Memory B cell (primary cell): Measurements from ENCODE around the gene GDF15.

ENCODE experiments used
- ATAC-seq: fragments of 150-1000 bp; cut with Tn5 transposase; 2 replicates; pipeline ENCODE4 v1.10.0; 2021; ENCODE audit warnings: low read depth, mild to moderate bottlenecking, moderate library complexity
- DNase-seq, 2 donors: peaks; one replicate each; pipeline ENCODE4 v3.0.0; 2022; ENCODE audit warnings: low spot score in 2 of 2
- H3K27ac Mint-ChIP-seq: one replicate; pipeline ENCODE4 v1.8.0; 2022; ENCODE audit warnings: mild to moderate bottlenecking, moderate library complexity, mixed read lengths
- H3K27me3 Mint-ChIP-seq: one replicate; pipeline ENCODE4 v1.8.0; 2022; ENCODE audit warnings: mixed read lengths
- H3K36me3 Mint-ChIP-seq: one replicate; pipeline ENCODE4 v1.8.0; 2022; ENCODE audit warnings: mild to moderate bottlenecking, mixed read lengths
- H3K4me1 Mint-ChIP-seq: one replicate; pipeline ENCODE4 v1.8.0; 2022; ENCODE audit warnings: mixed read lengths
- H3K4me3 Mint-ChIP-seq: one replicate; pipeline ENCODE4 v1.8.0; 2022; ENCODE audit warnings: mild to moderate bottlenecking, moderate library complexity, mixed read lengths
- H3K9me3 Mint-ChIP-seq: one replicate; pipeline ENCODE4 v1.8.0; 2022; ENCODE audit warnings: mixed read lengths

GDF15 gene

GRCh38 chr19:18414504-18415177 lies 28.7 kb downstream of the GDF15 start:
- ATAC-seq: no peak
- no peak overlapping the region for H3K27ac Mint-ChIP-seq
- peaks cover 38% of the 10 kb centered on the region for H3K4me1 Mint-ChIP-seq

GRCh38 chr19:18415178-18415867 lies 29.4 kb downstream of the GDF15 start:
- peaks cover 44% of the 10 kb centered on the region for H3K27me3 Mint-ChIP-seq
- H3K36me3 Mint-ChIP-seq: no peaks in the 10 kb centered on the region
- no peaks in the 10 kb centered on the region for H3K9me3 Mint-ChIP-seq
- no peak for ATAC-seq
- H3K27ac Mint-ChIP-seq: no peak overlapping the region
- no peak for DNase-seq
- no peak overlapping the region for H3K4me3 Mint-ChIP-seq
- peaks cover 40% of the 10 kb centered on the region for H3K4me1 Mint-ChIP-seq

More at GRCh38 chr19:18414504-18415177, 28.7 kb downstream of the GDF15 start:
- no peak for DNase-seq
- no peaks in the 10 kb centered on the region for H3K9me3 Mint-ChIP-seq
- H3K4me3 Mint-ChIP-seq: no peak overlapping the region
- no peaks in the 10 kb centered on the region for H3K36me3 Mint-ChIP-seq
- H3K27me3 Mint-ChIP-seq: peaks cover 42% of the 10 kb centered on the region

GRCh38 chr19:18416778-18417249 lies 30.9 kb downstream of the GDF15 start:
- Mint-ChIP-seq H3K27me3 (peaks cover 41% of the 10 kb centered on the region), H3K4me1 (peaks cover 43% of the 10 kb centered on the region), H3K4me3 (peak overlapping the region; percentile 75), H3K9me3 (no peaks in the 10 kb centered on the region), H3K27ac (peak overlapping the region; percentile 79), H3K36me3 (no peaks in the 10 kb centered on the region)
- peak; percentile 11 for ATAC-seq
- DNase-seq: no peak

- H3K4me1 Mint-ChIP-seq: peaks cover 48% of the 10 kb centered on the region
- H3K4me3 Mint-ChIP-seq: peak overlapping the region; percentile 75
- peaks cover 38% of the 10 kb centered on the region for H3K27me3 Mint-ChIP-seq
- DNase-seq (no peak), ATAC-seq (no peak)
- H3K9me3 Mint-ChIP-seq: no peaks in the 10 kb centered on the region
- H3K36me3 Mint-ChIP-seq: no peaks in the 10 kb centered on the region
- H3K27ac Mint-ChIP-seq: peak overlapping the region; percentile 79
Measured at GRCh38 chr19:18417250-18418028, 31.5 kb downstream of the GDF15 start.

- Mint-ChIP-seq H3K4me3 (peak overlapping the region; percentile 75), H3K9me3 (no peaks in the 10 kb centered on the region), H3K36me3 (no peaks in the 10 kb centered on the region), H3K27me3 (peaks cover 32% of the 10 kb centered on the region), H3K4me1 (peaks cover 52% of the 10 kb centered on the region), H3K27ac (peak overlapping the region; percentile 79)
- ATAC-seq (no peak), DNase-seq (no peak)
Measured at GRCh38 chr19:18418029-18418482, 32.1 kb downstream of the GDF15 start.

GRCh38 chr19:18418483-18419194 lies 32.7 kb downstream of the GDF15 start:
- Mint-ChIP-seq H3K36me3 (no peaks in the 10 kb centered on the region), H3K27me3 (peaks cover 30% of the 10 kb centered on the region), H3K4me1 (peaks cover 57% of the 10 kb centered on the region), H3K9me3 (no peaks in the 10 kb centered on the region), H3K4me3 (peak overlapping the region; percentile 75), H3K27ac (peak overlapping the region; percentile 79)
- peak in 1 of 2 donors; percentile 28 for DNase-seq
- peak; percentile 15 for ATAC-seq

- Mint-ChIP-seq H3K36me3 (no peaks in the 10 kb centered on the region), H3K27me3 (peaks cover 27% of the 10 kb centered on the region), H3K27ac (peak within 1 kb of the TSS; percentile 79), H3K4me1 (peaks cover 59% of the 10 kb centered on the region), H3K9me3 (no peaks in the 10 kb centered on the region), H3K4me3 (peak within 1 kb of the TSS; percentile 75)
- DNase-seq (peak; percentile 68 to 76), ATAC-seq (peak; percentile 79)
Measured at GRCh38 chr19:18419195-18419698, 33.3 kb downstream of the GDF15 start, which contains the start of gene SSBP4. Gene SSBP4 (plus strand): TSS chr19:18419398. CDS start chr19:18419649, 251 bp downstream.

GRCh38 chr19:18419699-18420460 lies 33.9 kb downstream of the GDF15 start:
- Mint-ChIP-seq H3K4me1 (peaks cover 60% of the 10 kb centered on the region), H3K27ac (no peak overlapping the region), H3K36me3 (no peaks in the 10 kb centered on the region), H3K4me3 (peak overlapping the region; percentile 68), H3K9me3 (no peaks in the 10 kb centered on the region), H3K27me3 (peaks cover 24% of the 10 kb centered on the region)
- DNase-seq: no peak
- peak; percentile 20 for ATAC-seq

GRCh38 chr19:18420930-18421329 lies 35.0 kb downstream of the GDF15 start:
- no peak for DNase-seq
- H3K9me3 Mint-ChIP-seq: no peaks in the 10 kb centered on the region
- H3K27me3 Mint-ChIP-seq: peaks cover 21% of the 10 kb centered on the region
- ATAC-seq: no peak
- no peak overlapping the region for H3K27ac Mint-ChIP-seq
- H3K4me3 Mint-ChIP-seq: no peak overlapping the region
- H3K36me3 Mint-ChIP-seq: no peaks in the 10 kb centered on the region
- H3K4me1 Mint-ChIP-seq: peaks cover 60% of the 10 kb centered on the region

- H3K9me3 Mint-ChIP-seq: no peaks in the 10 kb centered on the region
- no peaks in the 10 kb centered on the region for H3K36me3 Mint-ChIP-seq
- no peak for DNase-seq
- peak overlapping the region; percentile 41 for H3K4me3 Mint-ChIP-seq
- peaks cover 18% of the 10 kb centered on the region for H3K27me3 Mint-ChIP-seq
- no peak for ATAC-seq
- no peak overlapping the region for H3K27ac Mint-ChIP-seq
- peaks cover 58% of the 10 kb centered on the region for H3K4me1 Mint-ChIP-seq
Measured at GRCh38 chr19:18421371-18421959, 35.5 kb downstream of the GDF15 start.

- Mint-ChIP-seq H3K4me3 (no peak overlapping the region), H3K9me3 (no peaks in the 10 kb centered on the region), H3K4me1 (peaks cover 50% of the 10 kb centered on the region), H3K27ac (no peak overlapping the region), H3K36me3 (no peaks in the 10 kb centered on the region), H3K27me3 (peaks cover 10% of the 10 kb centered on the region)
- ATAC-seq (no peak), DNase-seq (no peak)
Measured at GRCh38 chr19:18422530-18423191, 36.7 kb downstream of the GDF15 start.
